Aorta (tissue), 5 donors: ENCODE results near the gene BAIAP2L2. TPM values are rescaled to one million over a fixed set of nuclear protein-coding genes. Genes with fewer than 3 reads are reported as not detected.

Experiments used
- ATAC-seq: fragments of 200-7000 bp; cut with Tn5 transposase; one replicate; pipeline ENCODE4 v1.9.1; 2022; ENCODE audit warnings: moderate library complexity; ENCODE audit not compliant: low FRiP score
- DNase-seq, 2 donors: peaks; one replicate each; pipeline ENCODE4 v3.0.0-alpha.2; 2020
- H3K27ac ChIP-seq, 2 donors: one replicate each; pipeline ENCODE4 v1.5.1; 2013; ENCODE audit warnings: low read length in 2 of 2, mild to moderate bottlenecking in 2 of 2, moderate library complexity in 2 of 2, control low read depth in 1 of 2, inconsistent platforms in 1 of 2, low read depth in 1 of 2
- H3K27me3 ChIP-seq, 2 donors: one replicate each; pipeline ENCODE4 v1.6.1; 2013; ENCODE audit warnings: control low read depth in 1 of 2, low read length in 1 of 2, mild to moderate bottlenecking in 1 of 2, moderate library complexity in 1 of 2; ENCODE audit not compliant: insufficient read depth in 2 of 2, control insufficient read depth in 1 of 2
- H3K36me3 ChIP-seq, 2 donors: one replicate each; pipeline ENCODE4 v1.6.1; 2013; ENCODE audit warnings: control low read depth in 1 of 2, low read length in 1 of 2, mild to moderate bottlenecking in 1 of 2; ENCODE audit not compliant: insufficient read depth in 2 of 2, control insufficient read depth in 1 of 2
- H3K4me1 ChIP-seq, 2 donors: one replicate each; pipeline ENCODE4 v1.6.1; 2013; ENCODE audit warnings: low read length in 2 of 2, control low read depth in 1 of 2, mild to moderate bottlenecking in 1 of 2, moderate library complexity in 1 of 2; ENCODE audit not compliant: insufficient read depth in 2 of 2, control insufficient read depth in 1 of 2
- H3K4me3 ChIP-seq, 2 donors: one replicate each; pipeline ENCODE4 v1.5.1; 2013; ENCODE audit warnings: low read length in 2 of 2, control low read depth in 1 of 2, mild to moderate bottlenecking in 1 of 2
- H3K9me3 ChIP-seq: one replicate; pipeline ENCODE4 v1.6.1; 2013; ENCODE audit warnings: mild to moderate bottlenecking, low read length; ENCODE audit not compliant: control insufficient read depth
- WGBS, 2 donors: extraction: QIAGEN DNeasy Blood & Tissue Kit; methylation state at CpG; one replicate each; pipeline ENCODE4 v1.1.7; 2013; 5-methylcytosine and 5-hydroxymethylcytosine counted together
- intact Hi-C, 2 donors: fragments of 100-400 bp; cut with DNase I; formaldehyde crosslinking; loops; one replicate each; pipeline versions ENCODE4 v1.14.2 to v1.15.0; 2022
- polyA plus RNA-seq, 2 donors: library from polyadenylated mRNA; stranded (reverse); fragments of 200-250 nt; gene quantifications; one replicate each; pipeline ENCODE4 v1.2.3, GENCODE V29; 2013
- total RNA-seq, 2 donors: library from RNA; stranded (reverse); fragmentation: NEBNext Ultra II Directional; extraction: Animal tissue kit (Norgen Biotek cat#: 25700); gene quantifications; one replicate each; pipeline ENCODE4 v1.2.1, GENCODE V29; 2021
- donor health status: healthy with polysubstance abuse.
- donor health status: Bipolar disorder and iron deficiency.
- donor health status: DM: no; HTN: no; CAD: no.
- donor health status: DM: no; HTN: no; CAD: no.
- donor health status: DM: yes; HTN: yes; CAD: no.

BAIAP2L2 gene
- total and polyA plus RNA-seq, 4 donors = 0.26 to 11.9 (median 1.4) TPM

DNA sequence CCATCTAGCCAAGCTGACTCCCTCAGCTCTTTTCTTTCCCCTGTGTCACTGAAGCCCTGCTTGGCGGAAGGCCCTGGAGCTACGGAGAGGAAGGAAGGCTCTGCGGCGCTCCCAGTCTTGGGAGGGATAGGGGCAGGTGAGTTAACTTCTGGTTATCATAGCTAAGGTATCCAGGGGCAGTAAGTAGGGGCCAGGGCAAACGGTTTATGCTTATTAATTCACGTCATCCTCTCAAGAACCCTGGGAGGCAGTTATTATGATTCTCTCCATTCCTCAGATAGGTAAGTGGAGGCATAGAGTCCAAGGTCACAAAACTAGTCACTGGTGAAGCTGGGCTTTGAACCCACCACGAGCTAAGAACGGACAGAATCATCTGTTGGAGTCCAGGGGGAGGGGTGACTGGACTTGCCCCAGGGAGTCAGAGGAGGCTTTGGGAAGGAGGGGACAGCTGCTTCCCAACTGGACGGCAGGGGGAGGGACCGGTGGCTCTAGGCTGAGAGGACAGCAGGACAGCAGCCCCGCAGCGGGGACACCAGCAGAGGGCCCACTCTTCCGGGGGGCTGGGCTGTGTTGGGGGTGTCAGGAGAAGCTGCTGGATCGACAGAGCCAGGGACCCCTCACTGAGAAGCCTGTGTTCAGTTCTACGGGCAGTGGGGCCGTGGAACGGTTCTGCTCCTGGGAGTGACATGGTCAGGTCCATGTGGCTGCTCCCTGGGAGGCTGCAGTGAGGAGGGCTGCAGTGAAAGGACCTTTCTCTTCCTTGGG, 3.5 kb downstream of the BAIAP2L2 start:
- intact Hi-C loops = no loop called here
- H3K9me3 ChIP-seq = no peaks in the 10 kb centered on the region
- no peak overlapping the region for H3K27ac ChIP-seq
- WGBS, 2 donors = 76 to 80% methylated on average over 17 of the region's 17 CpGs
- no peaks in the 10 kb centered on the region for H3K27me3 ChIP-seq
- H3K36me3 ChIP-seq = no peaks in the 10 kb centered on the region
- peak; percentile 29 to 71 for DNase-seq
- ATAC-seq = no peak
- no peaks in the 10 kb centered on the region for H3K4me1 ChIP-seq
- H3K4me3 ChIP-seq = no peak overlapping the region

DNA sequence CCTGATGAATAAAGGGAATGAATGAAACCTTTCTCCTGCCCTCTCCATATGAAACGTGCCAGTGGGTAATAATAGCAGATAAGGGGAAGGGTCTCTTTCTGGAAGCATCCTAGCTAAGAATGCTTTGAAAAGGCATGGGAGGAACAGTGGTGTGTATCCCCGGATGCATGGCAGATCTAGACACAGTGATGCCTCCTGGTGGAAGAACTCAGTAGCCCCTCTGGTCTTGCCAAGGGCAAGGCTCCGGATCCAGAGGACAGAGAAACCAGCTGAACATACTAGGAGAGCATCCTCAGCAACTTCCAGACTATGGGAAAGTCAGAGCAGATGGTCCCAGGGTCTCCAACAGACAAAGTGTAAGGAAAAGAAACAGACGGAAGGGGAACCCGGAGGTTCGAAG, 6.4 kb downstream of the BAIAP2L2 start:
- DNase-seq (peak in 1 of 2 donors; percentile 26), ATAC-seq (no peak)
- no peaks in the 10 kb centered on the region for H3K36me3 ChIP-seq
- H3K4me1 ChIP-seq = no peaks in the 10 kb centered on the region
- no peak overlapping the region for H3K27ac ChIP-seq
- no peak overlapping the region for H3K4me3 ChIP-seq
- no peaks in the 10 kb centered on the region for H3K9me3 ChIP-seq
- no peaks in the 10 kb centered on the region for H3K27me3 ChIP-seq
- intact Hi-C loops = no loop called here
- WGBS, 2 donors = 82 to 85% methylated on average over 6 of the region's 6 CpGs

DNA sequence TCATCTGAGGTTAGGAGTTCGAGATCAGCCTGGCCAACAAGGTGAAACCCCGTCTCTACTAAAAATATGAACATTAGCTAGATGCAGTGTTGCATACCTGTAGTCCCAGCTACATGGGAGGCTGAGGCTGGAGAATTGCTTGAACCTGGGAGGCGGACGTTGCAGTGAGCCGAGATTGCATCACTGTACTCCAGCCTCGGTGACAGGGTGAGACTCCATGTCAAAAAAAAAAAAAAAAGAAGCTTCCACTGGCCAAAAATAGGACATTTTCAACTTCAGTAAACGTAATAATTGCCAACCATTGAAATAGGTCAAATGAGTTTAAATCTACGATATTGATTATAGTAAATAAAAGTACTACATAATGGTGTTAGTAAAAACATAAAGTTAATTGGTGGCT, 6.8 kb downstream of the BAIAP2L2 start:
- Histone ChIP-seq H3K27ac (no peak overlapping the region), H3K9me3 (no peaks in the 10 kb centered on the region), H3K36me3 (no peaks in the 10 kb centered on the region), H3K4me3 (no peak overlapping the region), H3K27me3 (no peaks in the 10 kb centered on the region), H3K4me1 (no peaks in the 10 kb centered on the region)
- ATAC-seq = no peak
- 62 to 71% methylated on average over 8 of the region's 8 CpGs for WGBS, 2 donors
- intact Hi-C loops = no loop called here
- no peak for DNase-seq

DNA sequence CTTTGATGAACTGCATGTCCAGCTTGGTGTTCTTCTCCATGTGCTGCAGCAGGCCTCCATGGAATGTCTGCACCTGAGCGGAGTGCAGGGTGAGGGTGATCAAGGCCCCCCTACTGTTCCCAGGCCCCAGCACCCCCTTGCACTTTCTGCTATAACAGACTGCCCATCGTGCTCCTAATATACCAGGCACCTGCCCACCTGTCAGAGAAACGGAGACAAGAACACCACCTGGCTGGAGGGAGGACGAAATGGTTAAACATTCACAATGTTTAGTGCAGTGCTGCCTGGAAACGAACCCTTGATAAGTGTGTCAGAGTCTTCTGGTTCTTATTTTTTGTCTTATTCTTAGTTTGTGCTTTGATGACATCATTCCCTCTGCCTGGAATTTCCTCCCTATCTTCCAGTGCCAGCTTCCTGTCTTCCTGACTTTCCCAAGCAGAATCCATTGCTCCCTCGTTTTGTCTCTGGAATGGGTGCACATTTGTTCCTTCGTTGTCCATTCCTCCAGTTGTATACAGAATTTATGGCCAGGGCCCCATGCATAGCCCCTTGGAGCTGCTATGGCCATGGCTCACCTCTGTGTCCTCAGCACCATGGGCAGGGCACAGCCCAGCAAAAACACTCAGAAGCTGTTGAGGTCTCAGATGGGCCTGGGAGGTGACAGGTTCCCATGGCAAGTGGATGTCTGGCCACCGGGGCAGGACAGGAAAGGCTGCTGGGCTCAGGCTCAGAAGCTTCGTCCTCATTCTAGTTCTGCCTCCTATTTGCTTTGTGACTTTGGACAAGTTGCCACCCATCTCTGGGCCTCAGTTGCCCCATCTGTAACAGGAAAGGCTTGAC, 11.9 kb downstream of the BAIAP2L2 start:
- intact Hi-C loops = no loop called here
- Histone ChIP-seq H3K27me3 (no peaks in the 10 kb centered on the region), H3K9me3 (no peaks in the 10 kb centered on the region), H3K27ac (peak overlapping the region in 1 of 2 donors; percentile 11), H3K4me1 (no peaks in the 10 kb centered on the region), H3K36me3 (no peaks in the 10 kb centered on the region), H3K4me3 (no peak overlapping the region)
- WGBS, 2 donors = 36% methylated on average over 9 of the region's 9 CpGs
- DNase-seq (peak; percentile 32 to 63), ATAC-seq (no peak)

DNA sequence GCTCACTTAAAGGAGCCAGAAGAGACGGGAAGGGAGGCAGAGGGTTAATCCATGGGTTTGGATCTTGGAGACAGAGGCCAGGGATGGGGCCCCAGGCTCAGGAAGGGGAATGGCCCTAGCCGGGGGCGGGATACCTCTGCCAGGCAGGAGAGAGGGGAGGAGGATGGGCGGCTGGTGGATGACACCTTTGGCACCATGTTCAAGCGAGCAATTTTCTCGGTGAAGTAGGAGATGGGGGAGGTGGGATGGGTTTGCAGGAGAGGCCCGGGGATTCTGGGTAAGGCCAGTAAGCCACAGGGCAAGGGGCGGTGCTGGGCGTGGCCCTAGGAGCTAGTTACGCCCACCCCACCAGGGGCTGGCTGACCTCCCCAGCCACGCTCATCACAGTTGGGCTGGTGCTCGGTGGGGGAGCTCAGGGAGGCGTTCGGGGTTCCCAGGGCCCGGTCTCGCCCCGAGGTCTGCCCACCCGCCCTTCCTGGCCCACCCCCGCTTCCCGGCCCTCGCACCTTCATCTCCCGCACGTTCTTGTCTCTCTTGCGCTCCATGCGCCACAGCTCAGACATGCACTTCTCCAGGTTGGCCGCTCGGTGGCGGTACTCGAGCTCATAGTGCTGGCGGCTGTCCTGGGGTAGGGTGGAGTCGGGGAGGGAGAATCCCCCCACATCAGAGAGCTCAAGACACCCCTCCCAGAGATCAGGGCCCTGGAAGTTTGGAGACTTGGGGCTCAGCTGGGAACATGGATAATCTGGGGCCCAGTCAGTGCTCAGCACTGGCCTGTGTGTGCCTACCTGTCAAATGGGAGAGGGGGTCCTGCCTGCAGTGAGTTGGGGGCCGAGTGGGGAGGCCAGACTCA, 12.7 kb downstream of the BAIAP2L2 start:
- H3K27ac ChIP-seq = no peak overlapping the region
- H3K4me1 ChIP-seq = no peaks in the 10 kb centered on the region
- DNase-seq = peak; percentile 40 to 77
- no peaks in the 10 kb centered on the region for H3K36me3 ChIP-seq
- no peaks in the 10 kb centered on the region for H3K27me3 ChIP-seq
- peak; percentile 37 for ATAC-seq
- 37 to 41% methylated on average over 30 of the region's 32 CpGs for WGBS, 2 donors
- H3K9me3 ChIP-seq = no peaks in the 10 kb centered on the region
- intact Hi-C loops = no loop called here
- no peak overlapping the region for H3K4me3 ChIP-seq

DNA sequence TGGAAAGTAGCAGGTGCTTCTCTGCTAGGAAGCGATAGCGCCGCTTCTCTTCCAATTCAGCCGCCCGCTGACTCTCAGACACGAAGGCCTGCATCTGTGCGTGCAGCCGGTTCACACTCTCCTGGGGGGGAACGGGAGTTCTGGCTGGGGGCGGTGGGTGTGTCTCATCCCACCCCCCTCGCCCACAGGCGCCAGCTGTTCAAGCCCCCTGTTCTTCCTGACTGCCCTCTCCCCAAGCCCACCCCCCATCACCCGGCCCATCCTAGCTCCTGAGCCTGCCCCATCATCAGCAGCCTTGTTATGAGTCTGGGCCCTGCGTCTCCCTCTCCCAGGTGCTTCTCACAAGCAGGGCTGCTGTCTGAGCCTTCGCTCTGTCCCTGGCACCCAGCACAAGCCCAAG, 13.4 kb downstream of the BAIAP2L2 start:
- WGBS, 2 donors = 78 to 86% methylated on average over 13 to 15 of the region's 15 CpGs
- intact Hi-C loops = no loop called here
- ATAC-seq = no peak

DNA sequence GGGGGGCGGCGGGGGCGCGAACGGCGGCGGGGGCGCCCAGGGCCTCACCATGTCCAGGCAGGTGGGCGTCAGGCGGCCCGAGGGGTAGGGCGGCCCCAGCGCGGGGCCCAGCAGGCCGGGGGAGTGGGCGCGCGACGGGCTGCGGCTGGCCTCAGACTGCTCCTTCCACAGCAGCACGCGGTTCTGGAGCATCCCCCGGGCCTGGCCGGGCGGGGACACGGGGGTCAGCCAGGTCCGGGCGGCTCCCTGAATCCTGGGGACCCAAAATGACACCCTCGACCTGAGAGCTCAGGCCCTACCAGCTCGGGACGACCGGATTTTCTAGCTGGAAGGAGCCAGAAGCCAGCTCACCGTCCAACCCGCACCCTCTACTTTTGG, 21.0 kb downstream of the BAIAP2L2 start:
- no peak overlapping the region for H3K4me3 ChIP-seq
- no peaks in the 10 kb centered on the region for H3K4me1 ChIP-seq
- no peaks in the 10 kb centered on the region for H3K9me3 ChIP-seq
- no peaks in the 10 kb centered on the region for H3K36me3 ChIP-seq
- H3K27me3 ChIP-seq = no peaks in the 10 kb centered on the region
- ATAC-seq (no peak), DNase-seq (no peak)
- intact Hi-C loops = no loop called here
- WGBS, 2 donors = 24 to 26% methylated on average over 21 to 34 of the region's 34 CpGs
- no peak overlapping the region for H3K27ac ChIP-seq

More for the DNA sequence above, 13.4 kb downstream of the BAIAP2L2 start:
- Histone ChIP-seq H3K4me3 (no peak overlapping the region), H3K9me3 (no peaks in the 10 kb centered on the region), H3K27ac (no peak overlapping the region), H3K4me1 (no peaks in the 10 kb centered on the region), H3K27me3 (no peaks in the 10 kb centered on the region), H3K36me3 (no peaks in the 10 kb centered on the region)
- peak; percentile 29 to 49 for DNase-seq

DNA sequence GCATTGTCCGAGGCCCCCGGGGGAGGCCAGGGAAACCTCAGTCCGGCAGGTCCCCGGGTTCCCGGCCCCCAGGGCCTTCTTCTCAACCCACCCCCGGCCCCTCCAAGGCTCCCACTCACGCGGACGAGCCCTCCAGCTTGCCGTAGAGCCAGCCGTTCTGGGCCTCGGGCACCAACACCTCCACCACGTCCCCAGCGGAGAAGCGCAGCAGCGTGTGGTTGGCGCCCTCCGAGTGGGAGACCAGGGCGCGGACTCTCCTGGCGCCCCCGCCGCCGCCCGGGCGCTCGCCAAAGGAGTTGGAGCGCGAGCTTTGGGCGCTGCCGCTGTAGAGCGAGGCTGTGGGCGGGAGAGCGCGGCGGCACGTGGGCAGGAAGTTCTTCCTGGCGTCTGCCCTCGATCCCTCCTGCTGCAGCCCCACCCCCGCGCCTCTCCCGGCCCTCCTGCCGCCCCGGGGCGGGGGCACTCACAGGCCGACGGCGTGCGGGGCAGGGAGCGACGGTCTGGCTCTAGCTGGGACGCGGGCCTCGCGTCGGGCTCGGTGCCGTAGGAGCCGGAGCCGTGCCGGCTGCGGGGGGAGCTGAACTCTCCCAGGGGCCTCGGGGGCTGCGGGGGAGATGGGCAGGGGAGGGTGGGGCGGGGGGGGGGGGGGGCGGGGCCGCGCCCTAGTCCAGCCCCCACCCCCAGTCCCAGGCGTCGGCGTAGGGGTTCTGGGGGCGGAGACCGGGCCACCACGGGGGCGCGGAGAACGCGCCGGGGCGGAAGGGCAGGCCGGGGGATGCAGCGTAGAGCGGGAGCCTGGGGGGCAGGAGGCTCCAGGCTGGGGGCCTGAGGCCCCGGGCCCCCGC, 21.6 kb downstream of the BAIAP2L2 start:
- 14 to 15% methylated on average over 57 to 85 of the region's 85 CpGs for WGBS, 2 donors
- no peaks in the 10 kb centered on the region for H3K27me3 ChIP-seq
- H3K4me1 ChIP-seq = no peaks in the 10 kb centered on the region
- intact Hi-C loops = no loop called here
- H3K4me3 ChIP-seq = no peak overlapping the region
- H3K27ac ChIP-seq = no peak overlapping the region
- H3K36me3 ChIP-seq = no peaks in the 10 kb centered on the region
- DNase-seq = no peak
- H3K9me3 ChIP-seq = no peaks in the 10 kb centered on the region
- peak; percentile 16 for ATAC-seq
